SK-N-MC (cell line): Measurements from ENCODE around the gene SLC25A45.

Source experiments
- DNase-seq: peaks from one replicate; pipeline ENCODE4 v3.0.0-alpha.2; 2011; ENCODE audit warnings: low read depth, low spot score
- H3K27ac ChIP-seq: fragments of 200-600 bp; sonication (generic); 2 replicates; pipeline ENCODE4 v1.5.1; 2016; ENCODE audit warnings: mixed run types
- H3K36me3 ChIP-seq: fragments of 200-600 bp; sonication (generic); 2 replicates; pipeline ENCODE4 v1.6.1; 2017; ENCODE audit warnings: antibody characterized with exemption, low read length, mixed read lengths; ENCODE audit not compliant: insufficient read depth
- H3K4me3 ChIP-seq: fragments of 200-600 bp; sonication (generic); 2 replicates; pipeline ENCODE4 v1.5.1; 2016
- H3K9ac ChIP-seq: fragments of 200-600 bp; sonication (generic); 2 replicates; pipeline ENCODE4 v1.8.0; 2017; ENCODE audit warnings: mixed run types, mixed read lengths; ENCODE audit not compliant: insufficient read length
- H3K9me3 ChIP-seq: fragments of 200-600 bp; sonication (generic); 2 replicates; pipeline ENCODE4 v1.6.1; 2017; ENCODE audit warnings: low read depth, mild to moderate bottlenecking, antibody characterized with exemption, low read length, moderate library complexity, mixed read lengths
- EZH2 ChIP-seq: fragments of 200-600 bp; sonication (generic); IDR thresholded peaks from one replicate; pipeline ENCODE4 v1.6.1; 2017; ENCODE audit warnings: antibody characterized with exemption
- FOXP2 ChIP-seq: optimal IDR thresholded peaks from 2 replicates; pipeline ENCODE3; 2011; ENCODE audit warnings: mild to moderate bottlenecking, moderate library complexity; ENCODE audit not compliant: insufficient read depth; ENCODE audit errors: extremely low read length, control extremely low read depth
- POLR2AphosphoS5 ChIP-seq: IDR thresholded peaks from 2 replicates; pipeline ENCODE4 v1.6.1; 2012; ENCODE audit warnings: mild to moderate bottlenecking, low read depth, low read length, borderline replicate concordance

Gene SLC25A45

GRCh38 chr11:65401073-65401802 is 18.8 kb upstream of the SLC25A45 start:
- H3K9ac ChIP-seq = no peak overlapping the region
- no peak overlapping the region; the same call in 1 of the 2 replicates for H3K27ac ChIP-seq
- no peak for DNase-seq
- no peak overlapping the region for H3K4me3 ChIP-seq
- no peak for TF ChIP-seq POLR2AphosphoS5
- no peak for TF ChIP-seq EZH2
- no peak for TF ChIP-seq FOXP2
- H3K36me3 ChIP-seq = peaks cover 23% of the 10 kb centered on the region
- no peaks in the 10 kb centered on the region for H3K9me3 ChIP-seq

DNA sequence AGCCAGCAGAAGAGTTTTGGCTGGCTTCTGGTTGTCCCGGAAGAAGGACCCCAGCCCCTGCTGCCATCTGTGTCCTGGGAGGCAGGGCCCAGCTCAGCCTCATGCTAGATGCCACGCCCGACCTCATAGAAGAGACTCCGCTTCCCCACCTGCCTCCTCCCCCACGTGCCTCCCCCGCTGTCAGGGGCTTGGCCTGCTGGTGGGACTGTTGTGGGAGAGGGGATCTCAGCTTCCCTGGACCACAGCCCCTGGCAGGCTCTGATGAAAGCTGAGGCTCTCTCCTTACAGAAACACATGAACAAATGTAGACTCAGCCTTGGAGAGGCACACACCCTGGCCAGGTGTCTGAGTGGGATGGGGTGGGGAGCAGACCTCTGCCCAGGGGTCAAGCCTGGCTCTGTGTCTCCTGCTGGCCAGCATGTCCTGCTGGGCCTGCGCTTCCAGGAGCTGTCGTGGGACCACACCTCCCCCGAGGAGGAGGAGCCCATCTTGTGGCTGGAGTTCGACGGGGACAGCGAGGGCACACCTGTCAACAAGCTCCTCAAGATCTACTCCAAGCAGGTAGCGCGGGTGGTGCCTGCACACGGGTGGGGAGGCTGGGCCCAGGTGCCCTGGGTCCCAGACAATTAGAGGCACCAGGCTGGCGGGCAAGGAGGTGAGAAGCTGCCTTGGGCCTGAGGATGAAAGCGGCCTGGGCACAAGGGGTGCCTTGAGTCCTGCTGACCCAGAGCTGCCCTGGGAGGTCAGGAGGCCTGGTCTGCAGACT is 18.0 kb upstream of the SLC25A45 start:
- Histone ChIP-seq H3K9ac (no peak overlapping the region), H3K9me3 (no peaks in the 10 kb centered on the region), H3K36me3 (peaks cover 23% of the 10 kb centered on the region), H3K27ac (no peak overlapping the region), H3K4me3 (no peak overlapping the region)
- DNase-seq = no peak
- TF ChIP-seq EZH2 (no peak), POLR2AphosphoS5 (no peak), FOXP2 (no peak)

GRCh38 chr11:65399845-65400244 is 17.4 kb upstream of the SLC25A45 start:
- Histone ChIP-seq H3K4me3 (no peak overlapping the region), H3K9ac (no peak overlapping the region), H3K27ac (no peak overlapping the region), H3K9me3 (no peaks in the 10 kb centered on the region), H3K36me3 (peaks cover 19% of the 10 kb centered on the region; the same call in 1 of the 2 replicates)
- no peak for TF ChIP-seq EZH2
- TF ChIP-seq POLR2AphosphoS5 = no peak
- no peak for TF ChIP-seq FOXP2
- DNase-seq = no peak

- no peak overlapping the region for H3K9ac ChIP-seq
- DNase-seq = no peak
- no peaks in the 10 kb centered on the region for H3K9me3 ChIP-seq
- no peak for TF ChIP-seq EZH2
- TF ChIP-seq FOXP2 = no peak
- TF ChIP-seq POLR2AphosphoS5 = no peak
- no peak overlapping the region for H3K4me3 ChIP-seq
- peaks cover 13% of the 10 kb centered on the region; the same call in 1 of the 2 replicates for H3K36me3 ChIP-seq
- H3K27ac ChIP-seq = no peak overlapping the region
These were observed 16.8 kb upstream of the SLC25A45 start for GRCh38 chr11:65399249-65399648.

GRCh38 chr11:65398362-65398910 is 16.0 kb upstream of the SLC25A45 start:
- Histone ChIP-seq H3K4me3 (no peak overlapping the region), H3K36me3 (peaks cover 13% of the 10 kb centered on the region; the same call in 1 of the 2 replicates), H3K9ac (no peak overlapping the region), H3K9me3 (no peaks in the 10 kb centered on the region), H3K27ac (no peak overlapping the region)
- no peak for DNase-seq
- no peak for TF ChIP-seq FOXP2
- TF ChIP-seq EZH2 = no peak
- TF ChIP-seq POLR2AphosphoS5 = no peak

DNA sequence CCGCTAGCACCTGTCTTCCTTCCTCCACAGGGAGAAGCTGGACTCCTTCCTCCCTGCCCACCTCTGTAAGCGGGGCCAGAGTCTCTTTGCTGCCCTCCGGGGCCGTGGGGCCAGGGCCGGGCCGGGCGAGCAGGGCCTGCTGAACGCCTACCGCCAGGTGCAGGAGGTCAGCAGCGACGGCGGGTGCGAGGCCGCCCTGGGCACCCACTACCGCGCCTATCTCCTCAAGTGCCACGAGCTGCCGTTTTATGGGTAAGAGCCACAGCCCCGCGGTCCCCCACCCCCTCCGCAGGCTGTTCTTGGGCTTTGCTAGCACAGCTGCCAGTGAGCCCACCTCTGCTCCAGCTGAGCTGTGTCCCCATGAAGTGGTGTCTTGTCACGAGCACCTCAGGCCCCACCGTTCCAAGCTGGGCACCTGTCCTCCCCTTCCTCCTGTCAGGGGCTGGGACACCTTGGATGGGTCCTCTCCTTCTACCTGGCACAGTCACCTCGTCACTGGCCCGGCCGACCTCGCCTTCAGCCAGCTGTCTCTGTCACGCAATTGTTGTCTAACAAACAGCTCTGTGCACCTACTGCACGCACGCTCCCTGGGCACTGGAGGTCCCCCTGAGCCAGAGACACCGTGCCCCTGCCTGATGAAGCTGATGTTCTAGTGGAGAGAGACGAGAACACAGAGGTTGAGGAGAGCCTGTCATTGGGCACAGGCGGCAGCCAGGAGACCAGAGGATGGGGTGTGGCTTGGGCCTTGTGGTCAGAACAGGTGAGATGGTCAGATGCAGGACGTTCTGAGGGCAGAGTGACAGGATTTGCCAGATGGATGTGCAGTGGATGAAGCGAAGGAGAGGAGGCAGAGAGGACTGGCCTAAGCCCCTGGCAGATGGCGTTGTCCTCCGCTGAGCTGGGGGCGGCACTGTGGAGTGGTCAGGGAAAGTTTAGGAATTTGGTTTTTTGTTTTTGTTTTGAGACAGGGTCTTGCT is 14.6 kb upstream of the SLC25A45 start:
- Histone ChIP-seq H3K9ac (no peak overlapping the region), H3K4me3 (no peak overlapping the region), H3K36me3 (peaks cover 9% of the 10 kb centered on the region; the same call in 1 of the 2 replicates), H3K27ac (no peak overlapping the region), H3K9me3 (no peaks in the 10 kb centered on the region)
- TF ChIP-seq EZH2 = no peak
- DNase-seq = no peak

DNA sequence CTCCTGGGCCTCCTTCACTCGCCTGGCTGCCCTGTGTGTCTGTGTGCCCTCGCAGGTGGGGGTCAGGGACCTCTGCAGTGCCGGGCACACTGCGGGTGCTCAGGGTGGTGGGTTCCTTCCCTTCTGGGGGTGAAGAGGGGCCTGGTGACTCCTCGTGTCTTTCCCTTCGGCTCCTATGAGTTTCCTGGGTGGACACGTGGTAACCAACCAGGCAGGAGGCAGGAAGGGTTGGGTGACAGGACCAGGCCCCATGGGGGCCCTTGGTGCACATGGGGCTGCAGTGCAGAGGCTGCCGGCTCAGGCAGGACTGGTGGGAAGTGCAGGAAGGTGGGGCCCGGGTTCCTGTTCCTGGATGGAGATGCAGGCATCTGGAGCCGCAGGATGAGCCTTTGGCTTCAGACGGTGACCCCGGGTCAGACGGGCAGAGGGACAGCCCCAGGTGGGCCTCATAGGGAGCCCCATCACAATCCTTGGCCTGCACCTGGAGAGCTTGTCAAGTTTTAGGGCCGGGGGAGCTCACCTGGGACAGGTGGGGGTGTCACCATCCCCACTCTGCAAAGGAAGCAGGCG is 13.6 kb upstream of the SLC25A45 start:
- Histone ChIP-seq H3K36me3 (peaks cover 9% of the 10 kb centered on the region; the same call in 1 of the 2 replicates), H3K9me3 (no peaks in the 10 kb centered on the region), H3K4me3 (no peak overlapping the region), H3K9ac (no peak overlapping the region), H3K27ac (no peak overlapping the region)
- no peak for TF ChIP-seq POLR2AphosphoS5
- TF ChIP-seq EZH2 = no peak
- no peak for TF ChIP-seq FOXP2
- DNase-seq = no peak
